NCI-H510A treated with DMSO at 0.1 percent for 48 hours (cell line): Measurements from ENCODE around the gene ARHGEF28.

Experiments
- DNase-seq: peaks from one replicate; lab custom pipeline; 2025; lab: John Stamatoyannopoulos, UW

ARHGEF28 gene

DNA sequence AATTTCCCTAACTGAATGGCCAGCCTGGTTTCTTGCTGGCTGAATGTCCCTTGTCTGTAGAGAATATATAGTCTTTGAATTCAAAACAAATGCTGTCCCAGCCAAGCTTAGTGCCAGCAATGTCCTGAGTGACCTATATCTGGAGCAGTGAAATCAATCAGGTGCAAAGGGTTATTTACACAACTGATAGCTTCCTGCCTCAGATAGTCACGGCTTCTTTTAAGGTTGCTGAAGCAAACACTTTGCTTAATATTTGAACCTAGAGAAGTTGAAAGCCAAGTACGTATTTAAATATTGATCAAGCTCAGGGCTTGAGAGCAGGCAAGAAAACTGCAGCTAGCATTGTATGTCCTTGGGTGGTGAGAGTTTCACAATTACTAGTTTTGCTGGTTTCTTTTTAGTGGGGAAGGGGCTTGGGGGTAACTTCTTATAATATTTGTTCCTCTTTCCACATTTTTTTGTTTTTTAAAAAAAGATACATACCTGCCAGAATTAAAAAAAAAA, 2.0 kb upstream of the ARHGEF28 start:
- DNase-seq: peak; percentile 15

DNA sequence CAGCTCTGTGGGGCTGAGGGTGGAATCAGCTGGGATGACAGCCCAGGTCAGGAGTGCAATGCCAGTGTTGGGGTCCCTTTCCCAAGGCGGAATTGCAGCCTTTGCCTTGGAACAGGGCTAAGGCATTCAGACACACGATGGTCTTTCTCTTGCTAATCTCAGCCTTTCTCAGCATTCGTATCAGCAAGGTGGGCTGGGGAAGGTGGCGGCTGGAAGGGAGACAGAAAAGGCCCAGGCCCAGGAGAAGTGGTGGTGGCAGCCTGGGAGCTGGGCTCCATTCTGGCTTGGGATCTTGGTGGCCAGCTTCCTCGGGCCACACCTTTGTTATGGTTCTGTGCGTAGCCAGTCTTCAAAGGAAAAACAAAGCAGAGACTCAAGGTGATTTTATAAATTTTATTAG, 1.1 kb upstream of the ARHGEF28 start:
- no peak for DNase-seq

DNA sequence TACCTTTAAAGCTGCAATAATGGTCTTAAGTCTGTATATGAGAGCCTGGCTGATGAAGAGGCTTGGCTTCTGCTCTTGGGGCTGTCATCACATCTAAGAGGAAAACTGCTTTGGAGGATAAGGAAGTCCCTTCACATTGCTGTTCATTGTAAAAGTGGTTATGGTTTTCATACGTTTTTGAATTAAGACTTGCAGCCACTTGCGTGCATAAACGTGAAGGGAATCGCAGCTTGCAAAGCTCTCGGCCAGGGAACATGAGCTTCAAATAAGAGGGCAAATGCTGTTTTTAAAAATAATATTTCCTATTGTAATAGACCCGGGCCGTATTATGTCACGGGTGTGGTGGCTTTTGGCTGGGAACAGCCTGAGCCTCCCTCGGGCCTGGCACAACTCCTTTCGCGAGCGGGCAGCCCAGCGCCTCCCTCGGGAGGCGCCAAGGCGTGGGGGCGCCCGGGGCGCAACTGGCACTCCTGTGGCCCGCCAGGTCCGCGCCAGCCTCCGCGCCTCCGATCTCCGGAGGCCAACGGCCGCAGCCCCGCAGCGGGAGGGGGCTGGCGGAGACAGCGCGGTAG, 538 bp upstream of the ARHGEF28 start:
- DNase-seq: no peak

DNA sequence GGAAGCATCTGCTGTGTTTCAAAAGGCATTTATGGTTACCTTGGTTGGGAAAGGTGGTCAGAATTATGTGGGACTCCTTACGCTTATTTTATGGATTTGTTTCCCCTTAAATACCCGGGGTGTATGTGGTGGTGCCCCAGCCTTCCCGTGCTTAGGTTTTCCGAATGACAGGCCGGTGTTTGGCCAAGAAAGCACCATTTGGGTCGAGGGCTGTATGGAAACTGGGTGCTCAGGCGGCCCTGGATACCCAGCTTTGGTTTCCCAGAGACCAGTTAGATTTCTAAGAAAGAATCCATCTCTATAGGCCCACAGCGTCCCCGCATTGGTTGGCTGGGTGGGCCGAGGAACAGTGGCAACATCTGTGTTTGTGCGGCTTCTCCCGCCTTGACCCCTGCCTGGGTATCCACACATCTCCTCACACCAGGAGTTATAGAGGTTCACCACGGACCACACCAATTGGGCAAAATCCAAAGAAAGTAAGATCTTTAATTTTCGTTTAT, 868 bp downstream of the ARHGEF28 start:
- DNase-seq: no peak

DNA sequence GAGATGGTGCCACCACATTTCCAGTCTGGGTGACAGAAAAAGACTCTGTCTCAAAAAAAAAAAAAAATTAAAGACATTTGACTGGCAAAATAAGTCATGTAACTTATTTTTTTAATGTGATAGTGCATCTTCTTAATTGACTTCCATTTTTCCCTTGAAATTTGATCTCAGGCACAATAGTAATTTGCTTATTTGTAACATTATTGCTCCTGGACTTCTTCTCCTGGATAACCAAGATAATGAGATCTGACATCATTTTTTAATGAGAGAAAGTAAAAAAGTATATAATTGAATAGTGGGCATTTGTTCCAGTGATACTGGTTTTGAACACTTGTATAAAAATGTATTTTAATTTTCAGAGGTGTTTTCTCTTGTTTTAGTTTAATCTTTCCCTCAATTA, 3.5 kb downstream of the ARHGEF28 start:
- no peak for DNase-seq

DNA sequence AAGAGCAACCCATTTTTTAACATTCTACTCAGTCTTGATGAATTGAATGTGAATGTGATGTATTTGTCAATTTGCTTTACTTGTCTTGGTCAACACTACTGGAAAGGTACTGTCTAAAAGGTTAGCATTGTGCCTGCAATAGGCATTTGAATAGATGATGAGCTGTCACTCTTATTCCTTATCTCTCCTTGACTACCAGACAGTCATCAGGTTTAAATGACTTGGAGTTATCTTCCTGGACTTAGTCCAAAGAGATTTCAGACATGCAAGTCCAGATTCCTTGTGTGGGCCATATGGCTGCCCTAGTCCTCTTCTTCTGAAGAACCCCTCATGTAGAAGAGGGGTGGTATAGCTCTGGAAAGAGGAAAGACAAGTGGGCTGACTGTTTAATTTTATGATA, 4.8 kb downstream of the ARHGEF28 start:
- DNase-seq: no peak

DNA sequence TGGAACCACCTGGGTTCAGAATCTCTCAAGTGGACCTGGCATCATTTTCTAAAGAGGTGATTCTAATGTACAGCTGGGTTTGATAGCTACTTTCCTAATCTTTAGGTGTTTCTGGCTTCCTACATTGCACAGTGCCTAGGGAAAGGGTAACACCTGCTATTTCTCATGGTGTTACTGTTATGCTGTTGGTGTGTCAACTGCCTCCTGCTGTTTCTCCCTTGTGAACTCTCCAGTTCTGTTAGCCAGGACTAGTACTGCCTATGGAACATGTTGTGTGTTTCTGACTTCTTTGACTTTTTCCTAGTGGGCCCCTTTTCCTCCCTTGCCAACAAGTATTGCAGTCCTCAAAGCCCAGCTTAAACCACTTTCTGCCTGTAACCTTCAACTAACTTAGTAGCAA, 5.5 kb downstream of the ARHGEF28 start:
- no peak for DNase-seq

DNA sequence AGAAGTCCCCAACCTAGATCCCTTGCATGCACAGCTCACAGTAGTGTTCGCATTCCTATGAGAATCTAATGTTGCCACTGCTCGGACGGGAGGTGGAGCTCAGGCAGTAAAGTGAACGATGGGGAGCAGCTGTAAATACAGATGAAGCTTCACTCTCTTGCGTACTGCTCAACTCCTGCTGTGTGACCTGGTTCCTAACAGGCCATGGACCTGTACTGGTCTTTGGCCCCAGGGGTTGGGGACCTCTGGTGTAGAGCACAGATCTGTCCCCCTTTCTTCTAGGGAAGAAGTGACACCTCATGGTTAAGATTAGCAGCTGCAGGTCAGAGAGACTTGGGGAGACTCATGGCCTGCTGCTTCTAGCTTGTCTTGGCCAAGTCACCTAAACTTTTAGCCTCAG, 7.1 kb downstream of the ARHGEF28 start:
- no peak for DNase-seq

DNA sequence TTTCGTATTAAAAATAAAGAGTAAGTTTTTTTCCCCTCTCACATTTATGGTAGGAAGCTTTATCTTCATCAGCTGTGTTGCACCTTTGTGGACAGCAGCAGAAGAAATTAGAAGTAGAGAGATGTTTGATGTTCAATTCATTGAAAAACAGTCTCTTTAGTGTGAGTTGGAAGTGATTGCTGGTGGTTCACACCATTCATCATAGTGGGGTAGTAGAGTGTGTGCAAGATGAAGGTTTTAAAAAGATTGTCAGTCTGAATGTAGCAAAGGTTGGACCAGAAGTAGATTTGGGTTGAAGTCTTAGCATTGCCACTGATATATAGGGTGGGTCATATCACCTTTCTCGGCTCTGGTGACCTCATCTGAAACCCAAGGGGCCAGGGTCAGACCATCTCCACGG, 10.4 kb downstream of the ARHGEF28 start:
- DNase-seq: no peak

DNA sequence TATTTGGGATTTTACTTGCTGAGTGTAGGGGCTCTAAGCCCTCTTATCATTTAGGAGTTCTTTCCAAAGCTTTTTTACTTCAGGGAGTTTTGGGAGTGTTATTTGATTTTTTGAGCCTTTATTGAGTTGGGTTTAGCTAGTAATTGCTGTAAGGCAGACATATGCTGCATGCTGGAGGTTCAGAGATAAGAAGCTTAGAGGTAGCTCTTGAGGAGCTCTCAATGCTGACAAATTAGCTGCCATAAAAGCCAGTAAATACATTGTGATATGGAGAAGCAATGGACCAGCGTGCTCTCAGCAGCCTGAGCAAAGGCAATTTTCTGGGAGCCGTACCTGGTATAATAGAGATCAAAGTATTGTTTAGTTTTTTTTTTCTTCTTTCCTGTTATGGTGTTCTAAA, 11.6 kb downstream of the ARHGEF28 start:
- no peak for DNase-seq

DNA sequence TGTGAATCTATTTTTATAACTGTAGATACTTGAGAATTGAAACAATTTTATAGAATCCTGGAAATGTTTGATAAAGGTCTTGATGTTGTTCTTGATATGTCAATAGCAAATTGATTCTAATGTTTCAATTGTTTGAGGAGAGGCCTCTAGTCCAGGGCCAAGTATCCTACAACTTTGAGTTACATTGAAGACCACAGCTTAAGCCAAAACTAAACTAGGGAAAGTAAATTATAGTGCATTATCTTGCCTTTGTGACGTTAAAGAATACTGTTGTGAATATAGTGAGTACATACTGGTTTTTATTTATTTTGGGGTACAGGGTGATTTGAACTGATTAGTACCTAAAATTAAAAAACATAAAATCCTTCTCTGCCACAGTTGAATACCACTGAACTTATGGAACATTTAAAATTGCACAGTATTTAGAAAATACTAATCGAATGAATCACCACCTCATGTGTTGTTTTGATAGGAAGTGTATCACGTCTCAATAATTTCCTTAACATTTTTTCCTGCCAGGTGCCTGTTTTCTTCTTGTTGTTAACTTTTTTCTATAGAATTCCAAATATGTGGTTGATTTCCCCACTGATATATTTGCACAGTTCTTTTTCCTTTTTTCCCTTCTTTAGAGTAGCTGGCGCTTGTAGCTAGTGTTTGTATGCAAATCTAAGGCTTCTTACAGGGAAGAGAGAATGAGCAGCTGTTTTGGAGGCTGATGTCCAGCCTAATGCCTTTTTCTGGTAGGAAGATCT, 12.5 kb downstream of the ARHGEF28 start:
- no peak for DNase-seq

DNA sequence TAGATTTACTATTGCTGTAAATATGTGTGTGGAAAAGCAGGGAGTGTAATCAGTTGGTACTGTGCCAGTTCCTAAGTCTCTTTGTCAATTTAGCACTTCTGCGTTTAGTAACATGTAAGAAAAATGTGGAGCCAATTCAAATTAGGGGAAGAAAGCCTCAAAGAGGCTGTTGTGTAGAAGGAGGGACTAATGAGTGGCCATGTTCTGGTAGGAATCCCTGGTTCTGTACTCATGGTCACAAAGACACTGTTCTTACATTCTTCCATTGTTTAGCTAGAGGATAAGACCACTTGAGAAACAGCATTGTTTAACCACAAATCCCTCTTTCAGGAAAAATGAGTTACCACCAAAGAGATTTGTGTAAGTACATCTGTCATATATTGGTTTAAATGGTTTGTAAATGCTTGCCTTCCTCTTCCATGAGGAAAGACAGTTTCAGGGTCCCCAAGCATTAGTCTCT, 14.9 kb downstream of the ARHGEF28 start:
- no peak for DNase-seq

DNA sequence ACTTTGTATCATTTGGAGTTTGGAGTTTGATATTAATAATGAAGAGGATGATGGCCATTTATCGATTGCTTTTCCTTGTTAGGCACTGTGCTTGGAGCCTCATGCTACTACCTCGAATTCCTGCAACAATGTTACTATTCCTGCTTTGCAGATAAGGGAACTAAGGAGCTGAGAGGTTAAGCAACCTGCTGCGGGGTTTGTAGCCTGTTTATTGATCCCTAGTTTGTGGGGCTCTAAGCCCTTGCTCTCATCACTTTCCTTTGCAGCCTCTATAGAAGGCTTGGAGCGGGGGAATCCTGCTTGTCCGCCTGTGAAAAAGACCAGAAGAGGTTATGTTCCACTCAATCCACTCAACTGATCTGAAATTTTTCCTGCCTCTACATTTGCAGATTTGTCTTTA, 15.8 kb downstream of the ARHGEF28 start:
- DNase-seq: no peak

DNA sequence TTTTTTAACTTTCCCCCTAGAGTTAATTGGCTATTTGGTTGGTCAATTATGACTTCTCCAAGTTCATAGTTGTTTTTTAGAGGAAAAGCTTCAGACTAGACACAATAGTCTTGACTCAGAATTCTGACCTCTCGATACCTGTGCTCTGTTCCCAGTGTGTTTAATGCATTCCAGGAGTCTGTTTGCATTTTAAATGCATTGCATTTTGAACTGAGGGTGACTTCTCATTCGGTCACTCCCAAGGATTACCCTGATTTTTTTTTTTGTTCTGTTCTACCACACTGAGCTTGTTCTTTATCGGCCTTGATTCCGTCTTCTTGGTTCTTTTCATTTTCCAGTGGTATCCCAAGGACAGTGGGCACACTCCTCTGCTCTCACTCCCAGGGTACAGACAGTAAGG, 16.3 kb downstream of the ARHGEF28 start:
- DNase-seq: no peak

DNA sequence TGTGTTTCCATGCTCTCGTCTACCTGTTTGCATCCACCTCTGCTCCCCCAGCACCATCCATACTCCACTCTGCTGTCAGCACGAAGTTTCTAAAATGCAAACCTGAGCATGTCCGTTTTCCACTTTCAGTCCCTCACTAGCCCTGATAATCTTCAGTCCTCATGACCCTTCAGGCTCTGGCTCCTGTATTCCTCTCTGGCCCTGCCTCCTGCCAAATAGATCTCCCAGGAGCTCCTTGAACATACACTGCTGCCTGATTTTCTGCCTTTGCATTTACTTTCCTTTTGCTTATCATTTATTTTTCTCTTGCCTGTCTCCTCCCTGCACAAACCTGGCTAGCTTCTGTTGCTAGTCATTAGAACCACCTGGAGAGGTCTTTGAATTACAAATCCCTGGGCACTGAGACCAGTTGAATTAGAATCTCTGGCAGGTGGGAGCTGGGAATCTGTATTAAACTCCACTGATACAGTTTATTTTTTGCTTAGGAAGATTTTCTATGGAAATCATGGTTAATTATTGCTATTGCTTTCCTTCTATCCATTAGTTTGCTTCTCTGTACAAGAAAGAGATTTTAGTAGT, 18.5 kb downstream of the ARHGEF28 start:
- no peak for DNase-seq

DNA sequence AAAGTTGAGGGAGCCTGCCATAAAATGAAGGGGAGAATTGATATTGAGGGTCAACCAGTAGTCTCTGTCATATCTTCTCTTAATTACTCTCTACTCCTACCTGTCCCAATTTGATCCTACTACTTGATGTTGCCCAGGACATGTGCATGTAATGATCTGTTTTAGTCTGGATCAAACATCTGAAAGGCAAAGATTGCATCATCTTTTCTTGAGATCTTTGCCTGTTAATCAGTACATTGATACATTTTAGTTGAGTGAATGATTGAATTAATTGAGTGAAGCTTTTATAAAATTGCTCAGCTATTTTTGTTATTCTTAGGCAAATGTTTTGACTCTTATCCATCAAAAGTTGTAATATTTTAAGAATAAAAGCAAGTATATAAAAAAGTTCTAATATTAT, 21.7 kb downstream of the ARHGEF28 start:
- DNase-seq: no peak

DNA sequence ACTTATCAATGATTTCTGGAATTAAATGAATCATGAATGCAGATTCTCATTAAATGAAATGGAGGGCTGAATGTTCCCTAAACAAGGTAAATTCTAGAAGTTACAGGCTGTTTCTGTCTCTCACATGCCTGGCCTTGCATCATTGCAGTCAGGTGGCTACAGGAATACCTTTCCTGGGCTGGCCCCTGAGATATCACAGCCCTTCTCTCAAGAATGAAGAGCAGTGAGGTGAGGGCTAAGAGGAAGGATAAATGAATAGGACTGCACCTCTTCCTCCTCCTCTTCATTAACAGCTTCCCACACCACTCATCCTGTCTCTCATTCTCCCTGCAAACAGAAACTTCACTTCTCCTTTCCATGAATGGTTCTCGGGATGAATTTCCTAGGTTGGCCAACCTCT, 22.5 kb downstream of the ARHGEF28 start:
- DNase-seq: no peak

DNA sequence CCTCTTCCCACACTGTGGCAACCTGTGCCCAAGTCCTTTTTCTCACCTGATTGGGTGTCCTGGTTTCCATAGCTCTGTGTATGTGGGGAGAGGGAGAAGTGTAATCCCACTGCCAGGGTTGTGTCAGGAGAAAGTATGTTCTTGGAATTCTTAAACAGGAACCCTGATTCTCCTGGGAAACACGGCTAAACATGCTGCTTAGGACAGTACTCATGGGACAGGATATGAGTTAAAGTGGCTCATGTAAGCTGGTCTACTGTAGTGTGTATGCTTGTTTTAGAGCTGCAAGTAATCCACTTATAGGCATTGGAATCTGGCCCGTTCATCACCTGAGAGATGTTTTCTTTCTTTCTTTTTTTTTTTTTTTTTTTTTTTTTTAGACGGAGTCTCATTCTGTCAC, 23.9 kb downstream of the ARHGEF28 start:
- DNase-seq: no peak

DNA sequence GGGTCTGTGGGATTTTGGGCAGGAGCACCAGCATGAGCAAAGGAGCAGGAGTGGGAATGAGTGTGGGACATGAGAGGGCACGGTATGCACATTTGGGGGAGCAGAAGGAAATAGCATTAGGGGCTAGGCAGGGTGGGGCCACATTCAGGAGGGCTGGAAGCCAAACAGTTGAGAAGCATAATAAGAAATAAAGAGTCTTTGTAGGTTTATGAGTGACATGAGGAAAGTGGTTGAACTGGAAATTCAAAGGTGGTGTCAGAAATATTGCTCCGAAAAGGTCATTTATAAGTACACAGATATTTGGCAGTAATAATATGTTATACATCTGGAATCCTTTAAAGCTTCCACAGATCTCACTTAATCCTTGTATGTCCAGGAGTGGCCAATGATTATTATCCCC, 26.4 kb downstream of the ARHGEF28 start:
- no peak for DNase-seq

DNA sequence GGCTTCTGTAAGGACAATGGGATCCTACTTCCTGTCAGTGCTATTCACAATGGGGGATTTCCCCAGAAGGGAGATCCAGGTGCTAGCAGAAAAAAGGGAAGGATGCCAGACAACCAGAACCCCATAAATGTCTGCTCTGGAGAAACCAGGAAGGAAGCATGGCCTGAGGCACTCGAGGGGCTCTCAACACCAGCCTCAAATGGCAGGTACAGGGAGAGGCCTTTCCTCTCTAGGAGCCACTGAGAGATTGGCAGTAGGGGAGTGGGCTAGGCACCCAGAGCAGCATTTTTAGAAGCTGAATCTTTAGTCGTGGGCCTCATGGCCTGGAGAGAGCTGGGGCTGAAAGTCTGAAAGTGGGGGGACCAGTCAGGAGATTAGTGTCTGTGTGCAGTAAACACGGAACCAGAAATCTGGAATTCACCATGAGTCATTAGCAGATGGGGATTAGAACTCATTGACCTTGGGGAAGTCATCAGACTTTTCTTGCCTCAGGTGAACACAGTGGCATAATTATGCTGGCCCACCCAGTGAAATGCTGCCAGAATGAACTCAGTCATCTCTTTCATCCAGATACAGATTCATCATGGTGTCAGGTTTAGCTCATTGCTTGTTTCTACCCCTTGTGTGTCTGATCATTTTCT, 28.3 kb downstream of the ARHGEF28 start:
- no peak for DNase-seq

DNA sequence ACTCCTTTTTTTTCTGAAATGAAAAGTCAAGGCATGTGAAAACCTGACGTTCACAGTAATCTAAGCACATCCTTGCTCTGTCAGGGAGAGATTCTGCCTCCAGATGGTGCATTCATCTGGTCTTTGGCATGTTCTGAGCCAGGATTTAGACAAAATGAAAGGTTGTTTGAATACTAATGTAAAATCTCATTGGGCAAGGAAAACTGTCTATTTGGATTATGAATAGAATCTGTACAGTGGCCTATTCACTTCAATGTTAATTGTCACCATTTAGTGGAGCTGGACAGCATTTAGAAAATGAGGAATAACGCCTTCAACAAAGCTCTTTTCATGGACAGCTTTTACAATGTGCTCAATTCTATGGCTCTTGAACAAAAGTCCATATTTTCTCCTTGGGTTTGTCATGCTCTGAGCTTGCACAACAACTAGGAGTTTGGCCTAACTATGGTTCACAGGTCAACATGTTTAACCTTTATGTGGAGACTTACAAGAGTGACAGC, 28.9 kb downstream of the ARHGEF28 start:
- no peak for DNase-seq

DNA sequence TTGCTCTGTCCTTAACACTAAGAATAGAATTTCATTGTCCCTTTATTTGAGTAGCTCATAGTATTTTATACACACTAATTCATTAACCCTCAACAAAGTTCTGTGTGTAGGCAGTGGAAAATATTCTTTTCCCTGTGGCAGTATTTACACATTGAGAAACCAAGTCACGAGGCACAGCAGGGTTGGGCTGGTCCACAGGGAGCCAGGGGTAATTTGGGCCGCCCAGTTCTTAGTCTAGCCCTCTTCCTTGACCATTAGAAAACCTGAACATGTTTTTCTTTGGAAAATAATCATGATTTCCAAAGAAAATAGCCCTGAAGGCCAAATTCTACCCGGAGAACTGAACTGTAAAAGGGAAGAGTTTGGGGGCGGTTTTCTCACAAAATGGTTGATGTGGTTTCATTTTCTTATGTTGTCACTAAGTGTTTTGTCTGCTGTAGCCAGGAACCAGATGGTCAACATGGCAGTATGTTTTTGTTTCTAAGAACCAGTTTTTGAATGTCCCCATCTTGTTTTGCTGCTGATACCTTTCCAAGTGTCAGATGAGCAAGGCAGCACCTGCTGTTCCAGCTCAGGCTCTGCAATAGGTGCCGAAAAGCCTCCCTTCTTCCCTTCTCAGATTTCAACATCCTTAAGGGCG, 29.6 kb downstream of the ARHGEF28 start:
- no peak for DNase-seq
